ENCODE results near the gene ZNF473.

The ZNF473 gene

DNA sequence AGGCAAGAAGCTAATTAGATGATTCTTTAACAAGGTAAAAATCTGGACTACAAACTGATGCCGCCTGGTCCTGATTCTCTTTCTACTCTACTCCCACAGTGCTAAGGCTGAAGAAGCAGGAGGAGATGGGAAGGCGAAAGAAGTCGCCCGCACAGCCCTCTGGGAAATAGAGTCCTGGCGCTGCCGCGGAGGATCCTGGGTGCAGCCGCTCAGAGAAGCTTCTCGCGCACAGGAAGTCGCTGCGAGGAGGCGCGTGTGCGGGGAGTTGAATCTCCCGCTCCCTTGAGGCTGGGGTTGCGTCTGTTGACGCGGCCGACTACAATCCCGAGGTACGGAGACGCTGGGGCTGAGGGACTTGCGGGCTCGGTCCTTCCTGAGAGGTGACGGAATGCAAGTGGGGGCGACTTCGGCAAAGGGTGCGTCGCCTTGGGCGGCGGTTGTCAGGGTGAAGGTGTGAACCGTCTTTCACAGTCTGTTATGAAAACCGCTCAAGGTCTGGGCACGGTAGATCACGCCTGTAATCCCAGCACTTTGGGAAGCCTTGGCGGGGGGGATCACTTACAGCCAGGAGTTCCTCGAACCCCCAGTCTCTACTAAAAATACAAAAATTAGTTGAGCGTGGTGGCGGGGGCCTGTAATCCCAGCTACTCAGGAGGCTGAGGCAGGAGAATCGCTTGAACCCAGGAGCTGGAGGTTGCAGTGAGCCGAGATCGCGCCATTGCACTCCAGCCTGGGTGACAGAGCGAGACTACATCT is at the start of gene ZNF473:
Gene ZNF473, plus strand, starts transcription at position 212 of the 756 bp plus-strand sequence. CDS start 5,078 bp downstream, outside the sequence.
- peak; percentile 95 for DNase-seq

DNA sequence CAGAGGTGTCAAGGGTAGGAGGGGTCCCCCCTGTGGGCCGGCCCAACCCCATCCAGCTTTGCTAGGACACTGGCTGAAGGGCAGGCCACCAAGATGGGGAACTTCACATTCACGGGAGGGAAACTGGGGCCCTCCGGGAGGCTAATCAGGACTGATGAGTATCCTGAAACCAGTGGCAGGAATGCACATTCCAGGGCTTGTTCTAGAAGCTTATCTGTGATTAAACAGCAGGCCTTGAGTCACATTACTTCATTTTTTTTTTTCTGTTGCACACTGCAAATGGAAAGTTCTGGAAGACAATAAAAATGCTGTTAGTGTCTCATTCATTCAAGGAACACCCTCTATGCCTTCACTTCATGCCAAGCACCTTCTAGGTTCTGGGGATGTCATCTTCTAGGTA is 49.3 kb upstream of the ZNF473 start:
- no peak for DNase-seq

DNA sequence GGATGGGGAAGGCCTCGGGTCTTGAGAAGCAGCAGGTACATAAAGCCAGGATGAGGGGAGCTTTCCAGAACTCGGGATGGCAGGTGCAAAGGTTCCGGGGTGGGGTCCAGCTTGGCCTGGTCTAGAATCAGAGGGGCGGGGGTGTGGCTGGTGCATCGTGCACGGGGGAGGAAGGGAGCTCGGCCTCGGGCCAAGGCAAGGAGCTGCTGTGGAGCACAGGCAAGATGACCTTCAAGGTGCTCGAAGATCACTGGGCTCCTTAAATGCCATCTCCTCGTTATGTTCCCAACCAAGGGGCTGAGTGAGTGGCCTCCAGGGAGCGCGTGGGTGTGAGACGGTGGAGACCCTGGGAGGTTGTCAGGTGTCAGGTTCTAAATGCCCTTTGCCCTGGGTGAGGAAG is 48.7 kb upstream of the ZNF473 start:
- DNase-seq, result no peak

DNA sequence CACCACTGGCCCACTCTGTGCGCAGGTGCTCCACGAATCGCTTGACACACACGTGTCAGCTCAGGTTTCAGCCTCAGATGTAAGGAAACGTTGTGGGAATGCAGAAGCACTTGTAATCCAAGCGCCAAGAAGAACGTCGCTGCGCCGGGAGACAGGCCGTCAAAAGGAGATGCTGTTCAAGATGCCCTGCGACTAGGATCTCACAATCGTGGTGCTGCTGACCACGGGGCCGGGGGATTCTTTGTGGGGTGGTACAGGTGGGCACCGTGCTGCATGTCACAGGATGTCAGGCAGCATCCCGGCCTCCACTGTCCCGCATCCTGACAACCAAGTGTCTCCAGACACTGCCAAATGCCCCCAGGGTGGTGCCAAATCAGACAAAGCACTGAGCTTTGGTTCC is 47.9 kb upstream of the ZNF473 start:
- DNase-seq, result no peak

DNA sequence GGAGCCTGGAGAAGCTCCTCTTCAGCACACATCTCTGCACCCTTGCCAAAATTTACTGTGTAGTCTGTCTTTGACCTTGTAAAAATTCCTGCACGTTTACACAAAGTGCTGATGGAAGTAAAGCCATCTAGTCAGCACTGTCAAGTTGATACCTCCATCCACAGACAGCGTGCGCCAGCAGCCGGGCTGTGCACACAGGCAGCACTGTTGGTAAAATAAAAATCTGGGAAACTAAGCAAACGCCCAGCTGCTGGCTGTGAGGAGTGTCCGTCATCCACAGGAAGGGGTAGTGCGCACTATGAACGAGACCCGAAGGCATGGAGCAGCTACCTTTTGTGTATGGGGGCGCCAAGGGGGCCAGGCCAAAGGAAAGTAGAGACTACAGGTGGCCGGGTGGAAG is 47.5 kb upstream of the ZNF473 start:
- no peak for DNase-seq

DNA sequence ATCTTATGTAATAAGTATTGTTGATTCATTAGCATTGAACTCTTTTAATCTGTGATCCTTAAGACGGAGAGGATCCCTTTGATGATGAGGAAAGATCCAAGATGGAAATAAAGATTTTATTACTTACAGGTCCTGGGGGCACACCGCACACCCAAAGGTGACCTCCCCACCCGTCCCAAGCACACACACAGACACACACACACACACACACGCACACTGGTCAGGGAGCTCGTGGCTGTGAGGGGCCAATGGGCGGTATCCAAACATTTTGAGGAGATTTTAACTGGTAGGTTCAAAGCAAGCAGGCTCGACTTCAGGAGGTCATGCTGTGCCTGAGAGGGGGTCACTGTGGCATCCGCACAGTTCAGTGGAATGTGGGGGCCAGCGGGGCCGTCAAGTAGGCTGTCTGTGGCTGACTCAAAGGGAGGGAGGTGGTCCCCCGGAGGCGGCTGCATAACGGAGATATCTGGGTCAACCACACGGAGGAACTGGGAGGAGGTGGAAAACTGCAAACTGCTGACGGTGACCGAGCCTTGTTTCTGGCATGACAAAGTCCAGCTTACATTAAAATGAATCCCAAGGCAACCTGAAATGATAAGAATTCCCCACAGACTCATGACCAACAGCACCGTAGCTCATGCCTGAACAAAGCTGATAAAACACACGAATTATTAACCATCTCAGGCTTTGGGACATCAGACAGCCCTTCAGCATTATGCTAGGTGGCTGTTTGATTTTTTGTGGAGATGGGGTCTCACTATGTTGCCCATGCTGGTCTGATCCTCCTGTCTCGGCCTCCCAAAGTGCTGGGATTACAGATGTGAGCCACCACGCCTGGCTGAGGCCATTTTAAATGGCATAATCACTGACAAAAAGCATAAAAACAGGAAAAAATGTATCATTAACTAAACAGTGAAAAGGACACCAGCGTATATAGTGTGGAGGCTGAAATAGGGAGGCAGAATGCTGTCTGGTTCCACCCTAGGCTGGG is 43.9 kb upstream of the ZNF473 start:
- DNase-seq, result no peak

DNA sequence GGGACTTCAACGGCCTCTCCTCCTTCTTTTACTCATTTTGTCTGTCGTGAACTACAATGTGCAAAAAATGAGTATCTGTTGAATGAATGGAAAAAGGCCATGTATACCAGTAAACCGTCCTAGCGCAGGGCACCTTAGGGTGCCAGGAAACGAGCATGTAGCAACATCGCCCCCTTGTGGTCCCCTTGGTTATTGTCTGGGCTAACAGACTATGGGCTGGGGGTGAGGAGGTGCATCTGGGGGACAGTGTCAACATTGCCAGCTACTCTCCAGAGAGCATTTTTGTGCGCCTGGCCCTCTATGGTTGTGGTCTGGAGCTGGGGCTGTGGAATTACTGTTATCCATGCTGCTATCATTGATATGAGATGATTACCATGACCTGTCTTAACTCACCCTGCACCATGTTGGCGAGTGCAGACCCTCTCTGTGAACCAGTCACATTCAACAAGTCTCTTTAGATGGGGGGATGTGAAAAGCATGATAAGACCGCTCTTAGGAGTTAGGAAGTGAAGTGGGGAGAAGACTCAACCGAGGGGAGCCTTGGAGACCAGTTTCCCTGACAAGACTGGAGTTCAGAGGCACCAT is 42.1 kb upstream of the ZNF473 start:
- peak; percentile 62 for DNase-seq

DNA sequence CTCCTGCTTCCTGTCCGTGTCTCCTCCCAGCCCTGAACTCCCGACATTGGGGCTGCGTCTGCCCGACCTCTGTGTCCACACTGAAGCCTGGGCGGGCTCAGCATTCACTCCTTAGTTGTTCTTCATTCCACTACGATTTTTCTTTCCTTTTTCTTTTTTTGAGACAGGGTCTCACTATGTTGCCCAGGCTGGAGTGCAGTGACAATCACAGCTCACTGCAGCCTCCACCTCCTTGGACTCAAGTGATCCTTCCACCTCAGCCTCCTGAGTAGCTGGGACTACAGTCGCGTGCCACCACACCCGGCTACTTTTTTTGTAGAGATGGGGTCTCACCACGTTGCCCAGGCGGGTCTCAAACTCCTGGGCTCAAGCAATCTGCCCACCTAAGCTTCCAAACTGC is 41.3 kb upstream of the ZNF473 start:
- no peak for DNase-seq

DNA sequence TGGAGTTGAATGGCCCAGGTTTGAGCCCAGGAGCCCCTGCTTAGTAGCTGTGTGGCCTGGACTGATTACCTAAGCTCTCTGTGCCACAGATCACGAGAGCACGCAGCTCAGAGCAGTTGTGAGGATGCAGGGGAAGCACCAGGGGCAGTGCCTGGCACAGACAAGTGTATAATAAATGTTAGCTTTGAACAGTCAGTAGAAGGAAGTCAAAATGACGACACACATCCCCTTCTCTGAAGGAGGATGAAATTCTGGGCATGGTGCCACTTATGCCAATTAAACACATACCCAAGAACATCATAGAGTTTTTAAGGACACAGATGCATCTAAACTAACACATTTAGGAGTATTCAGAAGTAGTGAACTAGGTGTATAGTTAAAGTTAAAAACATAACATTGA is 39.9 kb upstream of the ZNF473 start:
- no peak for DNase-seq

DNA sequence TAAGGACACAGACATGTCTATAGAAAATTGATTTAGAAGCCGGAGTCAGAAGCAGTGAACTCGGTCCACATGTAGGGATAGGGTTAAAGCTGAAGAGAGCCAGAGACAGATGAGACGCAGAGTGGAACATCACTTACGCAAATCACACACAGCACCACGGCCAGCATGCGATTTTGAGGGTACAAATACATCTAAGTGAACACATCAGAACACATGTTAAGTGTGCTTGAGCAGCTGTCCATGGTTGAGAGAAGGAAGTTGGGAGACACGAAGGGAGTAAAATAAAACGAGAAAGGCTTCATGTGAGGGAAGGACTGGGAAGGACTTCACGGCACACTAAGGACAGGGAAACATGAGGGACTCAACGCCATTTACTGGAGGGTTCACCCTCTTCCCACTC is 39.5 kb upstream of the ZNF473 start:
- DNase-seq, result no peak

DNA sequence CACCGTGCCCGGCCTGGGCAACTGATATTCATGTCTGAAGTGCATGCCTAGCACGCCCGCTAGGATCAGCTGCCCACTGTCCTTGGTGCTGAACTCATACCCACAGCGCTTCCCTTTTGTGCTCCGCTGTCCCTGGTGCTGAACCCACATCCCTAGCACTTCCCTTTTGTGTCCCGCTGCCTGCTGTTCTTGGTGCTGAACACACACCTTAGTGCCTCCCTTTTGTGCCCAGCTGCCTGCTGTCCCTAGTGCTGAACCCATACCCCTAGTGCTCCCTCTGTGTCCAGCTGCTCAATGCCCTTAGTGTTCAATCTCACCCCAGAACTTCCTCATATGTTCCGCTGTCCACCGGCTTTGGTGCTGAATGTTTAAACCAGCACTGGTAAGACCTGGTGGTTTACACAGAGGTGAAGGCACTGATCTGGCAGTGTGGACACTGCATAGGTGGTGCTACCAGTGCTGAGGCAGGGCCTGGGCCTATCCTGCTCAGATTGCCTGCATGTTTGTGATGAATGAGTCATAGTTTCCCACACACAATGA is 38.6 kb upstream of the ZNF473 start:
- peak; percentile 92 for DNase-seq

DNA sequence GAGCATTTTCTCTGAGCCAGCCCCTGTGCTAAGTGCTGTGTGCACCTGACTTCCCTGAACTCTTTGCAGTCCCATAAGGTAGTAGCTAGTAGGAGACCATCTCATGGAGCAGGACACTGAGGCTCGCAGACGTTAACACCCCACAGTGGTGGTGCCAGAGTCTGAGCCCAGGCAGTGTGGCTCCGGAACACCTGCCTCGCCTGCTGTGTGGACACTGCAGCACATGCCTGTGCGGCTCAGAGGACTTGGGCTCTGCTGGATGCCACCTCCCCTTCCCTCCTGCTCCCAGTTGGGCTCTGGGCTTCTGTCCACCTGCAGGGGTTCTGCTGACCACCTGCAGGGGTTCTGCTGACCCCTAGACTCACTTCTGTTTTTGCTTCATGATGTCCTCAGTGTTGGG is 37.8 kb upstream of the ZNF473 start:
- DNase-seq, result no peak

DNA sequence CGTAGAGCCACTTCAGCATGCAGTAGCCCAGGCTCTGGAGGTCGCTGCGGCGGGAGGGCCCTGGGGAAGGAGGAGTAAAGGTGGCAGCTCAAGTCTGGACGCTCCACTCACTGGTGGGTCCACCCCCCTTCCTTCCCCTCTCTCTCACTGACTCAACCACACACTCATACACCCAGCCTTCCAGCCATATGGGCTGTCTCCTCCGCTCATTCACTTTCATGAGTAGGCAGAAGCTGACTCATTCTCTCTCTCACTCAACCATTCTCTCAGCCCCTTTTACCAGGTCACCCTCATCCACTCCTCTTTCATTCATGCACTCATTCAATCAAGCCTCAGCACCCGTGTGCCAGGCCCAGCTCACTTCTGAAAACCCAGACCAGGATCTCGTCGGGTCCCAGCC is 37.4 kb upstream of the ZNF473 start:
- DNase-seq, result no peak

DNA sequence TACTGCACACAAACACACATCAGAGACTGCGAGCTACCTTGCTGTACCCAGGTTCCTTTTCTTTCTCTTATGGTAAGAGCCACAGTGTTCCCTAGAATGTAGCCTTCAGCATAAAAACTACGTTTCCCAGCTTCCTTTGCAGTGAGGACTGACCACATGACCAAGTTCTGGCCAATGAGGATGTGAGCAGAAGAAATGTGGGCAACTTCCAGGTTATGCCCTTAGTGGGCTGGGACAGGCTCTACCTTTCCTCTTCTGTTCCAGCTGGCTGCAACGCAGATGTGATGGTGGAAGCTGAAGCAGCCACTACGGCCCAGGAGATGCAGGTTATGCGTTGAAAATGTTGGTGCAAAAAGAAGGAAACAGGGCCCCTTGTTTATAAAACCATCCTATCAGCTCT is 28.1 kb upstream of the ZNF473 start:
- DNase-seq, result no peak

DNA sequence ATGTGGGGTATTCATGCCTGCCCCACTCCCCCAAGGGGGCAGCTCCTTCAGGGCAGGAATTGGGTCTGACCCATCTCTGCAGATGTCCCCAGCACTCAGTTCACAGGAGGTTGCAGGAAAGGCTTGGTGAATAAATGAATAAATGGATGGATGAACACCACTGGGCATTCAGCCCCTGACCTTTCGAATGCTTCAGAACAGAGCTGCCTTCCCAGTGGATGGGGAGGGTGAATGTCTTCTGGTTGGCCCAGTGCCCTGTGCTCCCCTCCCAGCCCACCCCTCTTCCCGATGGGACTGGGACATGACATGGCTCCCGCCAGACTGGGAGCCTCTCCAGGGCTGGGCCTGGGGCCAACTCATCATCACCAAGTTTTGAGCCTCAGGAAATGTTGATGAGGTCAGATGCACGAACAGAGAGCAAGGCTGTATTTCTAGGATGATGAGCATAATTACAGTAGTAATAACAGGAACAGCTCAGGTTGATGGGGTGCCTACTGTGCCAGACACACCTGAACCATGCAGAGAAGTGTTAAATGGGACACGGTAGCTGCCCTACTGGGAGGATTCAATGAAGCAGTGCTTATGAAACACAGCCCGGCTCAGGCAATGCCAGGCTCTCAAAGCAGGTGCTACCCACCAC is 26.3 kb upstream of the ZNF473 start:
- DNase-seq, result no peak

DNA sequence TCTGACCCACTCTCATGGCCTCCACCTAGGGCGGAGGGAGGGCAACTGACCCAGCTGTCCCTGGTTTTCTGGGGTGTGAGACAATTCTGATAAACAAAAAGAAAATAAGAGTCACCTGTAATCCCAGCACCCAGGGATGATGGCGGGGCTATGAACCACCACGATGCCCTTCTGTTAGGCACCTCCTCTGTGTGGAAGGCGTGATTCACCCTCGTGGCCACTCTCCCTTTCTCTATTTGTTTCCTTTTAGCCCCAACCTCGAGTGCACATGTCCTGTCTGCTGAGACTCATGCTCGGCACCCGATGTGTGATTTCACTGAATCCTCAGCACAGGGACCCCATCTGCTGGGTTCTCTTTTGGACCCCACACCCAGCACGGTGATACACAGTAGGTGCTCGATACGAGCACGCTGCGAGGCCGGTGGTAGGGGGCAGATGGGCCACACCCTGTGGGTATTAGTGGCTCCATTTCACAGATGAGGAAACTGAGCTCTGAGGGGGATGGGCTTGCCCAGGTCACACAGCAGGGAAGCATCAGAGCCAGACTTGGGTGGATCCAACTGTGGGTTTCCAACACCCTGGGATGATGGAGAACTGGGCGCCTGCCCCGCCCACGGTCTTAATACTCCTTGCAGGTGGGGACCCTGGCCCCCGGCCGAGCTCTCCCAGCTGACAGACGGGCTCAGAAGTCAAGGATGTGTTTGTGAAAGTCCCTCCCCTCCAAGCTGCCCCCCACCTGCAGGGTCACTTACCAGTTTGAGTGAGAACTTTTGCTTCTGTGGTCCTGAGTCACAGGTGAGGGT is 25.6 kb upstream of the ZNF473 start:
- no peak for DNase-seq

DNA sequence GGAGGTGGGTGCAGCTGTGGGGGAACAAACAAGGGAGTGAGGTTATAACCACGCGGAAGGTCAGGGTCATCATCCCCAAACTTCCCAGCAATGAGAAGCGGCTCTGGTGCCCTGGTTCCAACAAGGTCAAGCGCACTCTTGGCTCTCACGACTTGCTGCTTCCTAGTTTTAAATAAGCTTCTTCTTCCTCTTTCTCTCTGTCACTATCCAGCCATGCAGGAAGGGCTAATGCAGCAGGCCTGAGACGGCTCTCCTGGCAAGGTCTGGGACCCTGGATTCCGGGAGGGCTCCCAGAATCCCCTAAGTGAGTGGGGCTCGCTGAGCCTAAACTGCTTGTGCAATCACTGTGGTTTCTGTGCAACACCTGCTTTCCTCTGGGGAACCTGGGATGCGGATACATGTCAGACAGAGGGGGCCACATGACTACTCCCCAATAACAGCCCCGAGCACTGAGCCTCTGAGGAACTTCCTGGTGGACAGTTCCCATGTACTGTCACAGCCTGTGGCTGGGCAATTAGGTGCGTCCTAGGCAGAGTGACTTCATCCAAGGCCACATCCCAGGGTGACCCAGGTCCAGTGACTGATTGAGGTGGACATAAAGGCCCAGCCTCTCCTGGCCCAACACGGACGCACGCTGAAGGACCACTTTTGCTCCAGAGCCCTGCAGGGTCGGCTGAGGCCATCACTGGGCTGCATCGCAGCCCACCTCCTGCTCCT is 24.8 kb upstream of the ZNF473 start:
- DNase-seq, result no peak

DNA sequence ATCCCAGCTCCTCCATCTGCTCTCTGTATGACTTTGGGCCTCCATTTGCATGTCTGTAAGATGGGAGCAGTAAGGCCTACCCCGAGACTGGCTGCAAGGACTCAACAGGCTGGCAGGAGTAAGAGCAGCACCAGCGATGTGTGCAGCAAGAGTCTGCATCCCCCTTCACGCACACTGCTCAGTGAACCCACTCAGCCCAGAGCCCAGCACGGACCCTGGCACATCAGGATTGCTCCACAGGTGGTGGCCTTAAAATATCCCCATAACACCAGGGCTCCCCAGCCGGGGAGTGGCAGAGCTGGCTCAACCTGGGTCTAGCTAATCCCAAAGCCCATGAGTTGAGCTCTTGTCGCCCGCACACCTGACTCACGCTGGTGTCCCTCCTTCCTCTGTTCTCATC is 24.0 kb upstream of the ZNF473 start:
- DNase-seq, result no peak

DNA sequence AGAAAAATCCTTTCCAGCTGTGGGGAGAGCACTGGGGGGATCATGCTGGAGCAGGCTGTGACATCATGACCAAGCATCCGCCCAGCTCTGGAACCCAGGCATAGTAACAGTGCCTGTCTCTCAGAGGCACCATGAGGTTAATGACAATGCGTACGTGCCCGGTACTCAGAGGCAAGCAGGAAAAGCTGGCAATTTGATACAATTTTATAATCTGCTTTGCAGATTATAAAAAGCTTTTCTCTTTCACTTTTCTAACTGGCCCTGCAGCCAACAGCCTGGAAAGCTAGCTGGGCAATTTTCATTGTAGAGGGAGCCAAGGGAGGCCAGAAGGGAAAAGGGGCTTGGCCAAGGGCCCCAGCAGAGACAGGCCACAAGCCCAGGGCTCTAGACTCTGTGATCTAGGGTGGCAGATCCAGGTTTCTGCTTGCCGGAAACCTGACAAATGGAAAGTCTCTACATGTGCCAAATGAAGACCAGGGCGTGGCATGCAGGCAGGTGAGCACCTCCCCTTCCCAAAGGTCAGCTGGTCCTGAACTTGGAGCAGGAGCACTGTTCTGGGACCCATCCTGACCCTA is 23.3 kb upstream of the ZNF473 start:
- DNase-seq, result no peak

DNA sequence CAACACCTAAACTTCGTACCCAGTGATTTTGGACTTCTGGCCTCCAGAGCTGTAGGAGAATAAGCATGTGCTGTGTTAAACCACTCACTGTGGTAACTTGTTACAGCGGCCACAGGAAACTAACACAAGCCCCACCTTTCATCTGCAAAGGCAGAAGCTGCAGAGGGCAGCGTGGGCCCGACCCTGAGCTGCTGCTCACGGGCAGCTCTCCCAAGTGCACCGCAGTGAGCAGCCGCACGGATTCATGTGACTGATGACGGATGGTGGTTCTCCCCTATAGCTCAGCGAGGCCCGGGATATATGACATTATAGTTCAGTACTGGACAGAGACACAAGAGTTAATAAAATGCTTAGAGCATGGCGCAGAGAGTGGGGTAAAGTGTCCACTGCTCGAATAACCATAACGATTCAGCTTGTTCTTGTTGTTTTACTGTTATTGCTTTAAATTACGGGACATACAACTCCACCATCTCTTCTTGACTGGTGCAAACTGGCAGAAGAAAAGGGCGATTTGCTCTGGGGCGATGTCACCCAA is 22.5 kb upstream of the ZNF473 start:
- DNase-seq, result no peak

Measured in right forelimb (tissue), 1 donor.